Measurements from ENCODE around the gene SUSD6.

- TF ChIP-seq CTCF (conservative IDR thresholded peaks at IDR 0.05) (no peak), ZFX (IDR thresholded peaks at IDR 0.05) (no peak)
These were observed 71.3 kb downstream of the SUSD6 start for GRCh38 chr14:69682621-69683263.
